CD4-positive, alpha-beta T cell treated with Interleukin-10 for 1 hour (primary cell): ENCODE results near the gene PLA2G2C.

Source experiments
- DNase-seq: peaks from one replicate; pipeline ENCODE4 v3.0.0-alpha.2; 2020

The PLA2G2C gene

GRCh38 chr1:20183035-20183434, 3.3 kb downstream of the PLA2G2C start:
- no peak for DNase-seq

GRCh38 chr1:20182415-20182814, 3.9 kb downstream of the PLA2G2C start:
- no peak for DNase-seq

- DNase-seq: no peak
Measured at GRCh38 chr1:20180844-20181207, 5.5 kb downstream of the PLA2G2C start.

DNA sequence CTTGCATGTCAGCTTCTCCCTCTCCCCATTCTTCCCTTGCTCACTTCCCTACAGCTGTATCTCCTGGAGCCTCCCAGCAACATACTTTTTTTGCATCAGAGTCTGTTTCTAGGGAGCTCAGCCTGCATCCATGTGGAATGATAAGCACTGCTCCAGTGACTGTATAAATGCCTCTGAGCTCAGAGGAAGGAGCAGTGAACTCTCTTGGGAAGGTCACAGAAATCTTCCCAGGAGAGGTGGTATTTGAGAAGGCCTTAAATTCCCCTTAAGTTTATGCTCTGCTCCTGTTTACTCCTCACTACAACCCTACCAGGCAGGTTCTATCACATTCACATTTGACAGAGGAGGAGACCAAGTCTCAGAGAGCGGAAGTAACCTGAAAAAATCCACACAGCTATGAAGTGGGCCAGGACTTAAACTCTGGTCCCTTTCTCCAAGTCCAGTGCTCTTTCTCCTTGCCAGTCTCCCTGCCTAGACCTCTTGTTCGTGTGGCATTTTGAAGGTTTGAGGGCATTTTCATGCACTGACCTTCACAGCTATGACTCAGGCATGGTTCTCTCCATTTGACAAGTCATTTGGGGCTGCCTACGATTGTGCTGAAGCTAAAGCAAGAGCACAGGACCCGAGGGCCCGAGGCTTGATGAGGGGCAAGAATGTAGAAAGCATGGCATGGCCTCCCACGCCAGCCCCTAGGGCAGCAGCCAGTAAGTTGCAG, 6.0 kb downstream of the PLA2G2C start:
- no peak for DNase-seq

GRCh38 chr1:20179371-20180128, 6.8 kb downstream of the PLA2G2C start:
- no peak for DNase-seq

GRCh38 chr1:20178634-20179370, 7.5 kb downstream of the PLA2G2C start:
- DNase-seq: no peak

DNA sequence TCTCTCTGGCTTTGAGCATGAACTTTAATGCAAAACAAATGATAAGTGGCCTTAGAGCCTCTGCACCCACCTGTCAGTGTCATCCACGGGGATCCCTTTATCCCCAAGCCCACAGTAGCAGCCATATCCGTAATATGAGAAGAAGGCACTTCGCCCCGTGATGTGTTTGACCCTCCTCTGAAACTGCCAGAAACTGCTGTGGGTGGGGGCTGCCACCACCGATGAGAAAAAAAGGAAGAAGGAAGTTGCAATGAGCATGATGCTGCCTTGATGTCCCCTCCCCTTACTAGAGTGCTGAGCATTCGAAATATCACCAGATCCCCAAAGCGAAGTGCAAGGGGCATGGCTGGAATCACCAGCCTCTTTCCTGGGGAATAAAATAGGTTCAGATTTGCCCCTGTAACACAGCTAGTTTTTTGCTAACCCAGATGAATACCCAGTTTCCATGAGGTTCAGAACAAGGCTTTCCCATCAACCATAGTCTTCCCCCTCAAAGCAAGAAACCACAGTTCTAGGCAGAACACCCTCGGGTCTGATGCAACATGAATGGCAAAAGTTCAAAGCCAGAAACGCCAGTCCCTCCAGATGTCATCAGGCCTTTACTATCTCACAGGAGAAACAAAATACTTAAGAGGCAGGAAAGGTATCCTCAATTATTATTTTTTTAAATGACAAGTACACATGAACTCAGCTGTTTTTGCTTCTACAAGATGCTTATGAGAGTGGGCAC, 11.2 kb downstream of the PLA2G2C start:
- DNase-seq: no peak

DNA sequence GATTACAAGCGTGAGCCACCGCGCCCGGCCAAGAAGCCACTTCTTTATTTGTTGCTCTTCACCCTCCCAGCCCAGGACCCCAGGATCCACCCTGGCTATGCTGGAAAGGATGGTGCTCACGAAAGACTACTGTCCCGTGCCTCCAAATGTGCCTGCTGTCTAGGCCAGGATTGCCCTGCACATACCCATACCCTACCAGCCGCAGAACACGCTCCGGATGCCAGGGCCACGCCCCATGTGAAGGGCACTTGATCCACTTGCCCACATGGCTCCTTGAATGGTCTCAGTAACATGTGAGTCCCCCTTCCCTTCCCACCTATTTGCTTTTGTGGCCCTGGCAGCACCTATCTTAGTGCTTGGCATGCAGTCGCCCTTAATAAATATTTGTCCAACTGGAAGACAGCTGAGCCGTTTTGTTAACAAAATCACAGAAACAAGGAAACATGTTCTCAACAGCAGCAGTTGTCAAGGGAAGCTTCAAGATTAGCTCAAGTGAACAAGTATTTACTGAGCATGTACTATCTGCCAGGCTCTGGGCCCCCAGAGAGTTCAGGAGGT, 14.2 kb downstream of the PLA2G2C start:
- DNase-seq: no peak

- DNase-seq: no peak
Measured at GRCh38 chr1:20169932-20170331, 16.4 kb downstream of the PLA2G2C start.

- no peak for DNase-seq
Measured at GRCh38 chr1:20168564-20169491, 17.5 kb downstream of the PLA2G2C start.

DNA sequence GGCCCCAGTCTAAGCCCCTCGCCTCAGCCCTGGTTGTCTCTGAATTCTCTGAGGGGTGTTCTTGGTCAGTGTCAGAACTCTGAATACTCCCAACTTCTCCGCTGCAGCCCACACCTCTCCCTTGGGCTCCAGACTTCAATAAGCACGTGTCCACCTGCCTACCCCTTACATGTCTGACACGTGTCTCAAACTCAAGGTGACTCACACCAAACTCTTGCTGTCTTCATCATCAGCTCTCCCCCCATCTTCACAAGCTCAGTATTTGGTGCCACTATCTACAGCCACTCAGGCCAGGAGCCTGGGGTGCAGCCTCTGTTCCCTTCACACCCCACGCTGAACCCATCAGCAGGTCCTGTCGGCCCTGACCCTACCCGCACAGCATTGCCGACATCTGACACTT, 19.2 kb downstream of the PLA2G2C start:
- DNase-seq: no peak

- no peak for DNase-seq
Measured at GRCh38 chr1:20166051-20166450, 20.3 kb downstream of the PLA2G2C start.

- no peak for DNase-seq
Measured at GRCh38 chr1:20165522-20165951, 20.8 kb downstream of the PLA2G2C start.

- DNase-seq: no peak
Measured at GRCh38 chr1:20164694-20165202, 21.6 kb downstream of the PLA2G2C start.

- no peak for DNase-seq
Measured at GRCh38 chr1:20160034-20160433, 26.3 kb downstream of the PLA2G2C start.

GRCh38 chr1:20158358-20159070, 27.8 kb downstream of the PLA2G2C start:
- DNase-seq: no peak

DNA sequence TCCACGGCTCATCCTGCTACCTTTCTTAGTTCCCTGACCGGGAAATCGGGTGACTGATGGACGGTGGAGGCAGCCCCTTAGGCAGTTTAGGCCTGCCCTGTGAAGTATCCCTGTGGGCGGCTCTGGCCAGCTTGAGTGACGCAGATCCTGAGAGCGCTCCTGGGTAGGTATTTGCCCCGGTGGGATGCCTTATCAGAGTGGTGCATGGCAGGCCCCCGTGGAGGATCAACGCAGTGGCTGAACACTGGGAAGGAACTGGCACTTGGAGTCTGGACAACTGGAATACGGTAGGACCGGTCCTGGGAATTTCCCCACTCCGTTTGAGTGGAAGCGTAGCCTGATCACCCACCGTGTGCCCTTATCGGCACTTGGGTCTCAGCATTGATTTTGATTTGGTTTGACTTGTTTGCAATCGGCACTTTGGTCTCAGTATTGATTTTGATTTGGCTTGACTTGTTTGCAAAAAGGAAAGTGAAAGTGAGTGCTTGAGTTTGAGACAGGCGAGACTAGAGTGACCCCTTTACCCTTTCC, 32.0 kb downstream of the PLA2G2C start:
- no peak for DNase-seq

- no peak for DNase-seq
Measured at GRCh38 chr1:20153000-20153418, 33.3 kb downstream of the PLA2G2C start.

DNA sequence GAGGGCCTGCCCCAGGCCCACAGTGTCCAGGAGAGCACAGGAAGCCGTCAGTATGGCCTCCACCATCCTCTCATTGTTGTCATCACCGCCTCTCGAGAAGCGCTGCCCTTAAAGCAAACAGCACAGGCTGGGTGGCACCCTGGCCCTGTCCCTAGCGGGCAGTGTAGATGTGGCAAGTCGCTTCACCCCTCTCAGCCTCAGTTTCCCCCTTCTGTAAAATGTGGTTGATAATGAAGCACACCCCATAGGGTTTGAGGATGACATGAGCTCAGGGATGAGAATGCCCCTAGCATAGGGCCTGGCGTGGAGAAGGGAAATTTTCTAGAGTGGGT, 33.8 kb downstream of the PLA2G2C start:
- no peak for DNase-seq

- peak; percentile 79 for DNase-seq
Measured at GRCh38 chr1:20151906-20152598, 34.3 kb downstream of the PLA2G2C start.
